ENCODE measurements around the gene NTRK2.

NTRK2 gene

DNA sequence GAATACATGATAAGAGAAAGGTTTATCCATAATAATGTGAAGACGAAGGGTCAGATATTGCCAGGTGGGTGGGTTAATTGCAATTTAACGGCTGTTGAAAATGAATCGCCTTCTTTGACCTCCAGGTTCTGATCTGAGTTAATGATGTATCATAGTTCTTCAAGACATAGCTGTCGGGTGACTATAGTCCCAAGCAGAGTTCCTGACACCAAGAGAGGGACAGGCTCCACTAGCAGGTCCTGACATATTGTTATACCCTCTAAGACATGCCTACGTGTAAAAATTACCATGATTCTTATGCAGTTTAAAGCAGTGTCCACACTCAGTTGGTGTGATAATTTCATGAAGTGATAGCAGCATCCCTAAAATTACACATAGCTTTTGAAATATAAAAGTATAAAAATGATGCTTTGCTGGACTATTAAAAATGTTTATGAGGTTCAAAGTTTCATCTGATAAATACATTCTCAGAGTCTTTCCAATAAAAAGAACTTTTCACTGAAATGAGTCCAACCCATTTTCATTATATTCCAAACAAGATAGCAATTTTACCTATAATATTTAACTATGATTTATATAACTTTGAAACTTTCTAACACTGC lies 53.0 kb downstream of the NTRK2 start:
- no peaks in the 10 kb centered on the region for H3K4me1 ChIP-seq (ENCODE audit: control insufficient read depth, insufficient read depth, low read length)

DNA sequence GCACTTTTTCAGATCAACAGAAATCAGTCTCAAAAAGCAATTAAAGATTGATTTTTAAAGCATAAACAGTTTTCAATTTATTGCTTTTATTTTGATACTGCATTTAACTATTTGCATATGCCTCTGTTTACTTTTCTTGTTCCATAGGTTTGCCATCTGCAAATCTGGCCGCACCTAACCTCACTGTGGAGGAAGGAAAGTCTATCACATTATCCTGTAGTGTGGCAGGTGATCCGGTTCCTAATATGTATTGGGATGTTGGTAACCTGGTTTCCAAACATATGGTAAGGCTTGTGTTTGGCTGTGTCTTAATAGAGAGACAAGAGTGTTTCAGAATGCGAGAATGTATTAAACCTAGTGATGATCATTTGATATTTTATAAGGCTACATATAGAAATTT lies 53.9 kb downstream of the NTRK2 start:
- Histone ChIP-seq H3K27me3 (ENCODE audit: control insufficient read depth, insufficient read depth, low read length, poor library complexity, severe bottlenecking) (no peaks in the 10 kb centered on the region), H3K36me3 (ENCODE audit: control insufficient read depth, insufficient read depth, low read length) (no peaks in the 10 kb centered on the region), H3K4me3 (ENCODE audit: insufficient read depth, low read depth, low read length) (no peak overlapping the region), H3K4me1 (ENCODE audit: control insufficient read depth, insufficient read depth, low read length) (no peaks in the 10 kb centered on the region), H3K27ac (ENCODE audit: insufficient read depth, low read depth, low read length, poor library complexity, severe bottlenecking) (no peak overlapping the region), H3K9me3 (ENCODE audit: control insufficient read depth, low read length) (no peaks in the 10 kb centered on the region)
- 98 to 100% methylated on average over 2 to 3 of the region's 3 CpGs for WGBS, 2 experiments

More for the DNA sequence above, 53.0 kb downstream of the NTRK2 start:
- H3K4me3 ChIP-seq (ENCODE audit: insufficient read depth, low read depth, low read length) = no peak overlapping the region
- no peaks in the 10 kb centered on the region for H3K27me3 ChIP-seq (ENCODE audit: control insufficient read depth, insufficient read depth, low read length, poor library complexity, severe bottlenecking)
- WGBS, 2 experiments = 93 to 94% methylated on average over 5 of the region's 5 CpGs
- H3K36me3 ChIP-seq (ENCODE audit: control insufficient read depth, insufficient read depth, low read length) = no peaks in the 10 kb centered on the region
- H3K9me3 ChIP-seq (ENCODE audit: control insufficient read depth, low read length) = no peaks in the 10 kb centered on the region
- no peak overlapping the region for H3K27ac ChIP-seq (ENCODE audit: insufficient read depth, low read depth, low read length, poor library complexity, severe bottlenecking)

DNA sequence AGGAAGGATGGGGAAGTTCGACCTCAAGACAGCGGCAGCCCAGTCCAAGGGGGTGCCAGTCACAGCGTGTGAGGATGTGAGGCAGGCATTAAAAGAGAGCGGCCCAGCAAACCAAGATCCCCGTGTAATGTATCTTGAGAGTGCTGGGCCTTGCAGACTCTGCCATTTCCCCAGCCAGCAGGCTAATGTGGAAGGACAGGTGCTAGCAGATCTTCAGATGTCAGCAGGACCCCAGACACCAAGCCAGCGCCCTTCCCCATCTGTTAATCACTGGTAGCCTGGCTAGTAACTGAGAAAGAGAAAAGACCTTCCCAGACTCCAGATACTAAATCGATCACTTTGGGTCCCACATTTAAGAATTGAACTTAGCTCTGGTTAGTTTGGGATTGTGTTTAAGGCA lies 62.2 kb downstream of the NTRK2 start:
- H3K9me3 ChIP-seq (ENCODE audit: control insufficient read depth, low read length) = no peaks in the 10 kb centered on the region
- no peaks in the 10 kb centered on the region for H3K36me3 ChIP-seq (ENCODE audit: control insufficient read depth, insufficient read depth, low read length)
- no peaks in the 10 kb centered on the region for H3K27me3 ChIP-seq (ENCODE audit: control insufficient read depth, insufficient read depth, low read length, poor library complexity, severe bottlenecking)
- 92% methylated on average over 7 of the region's 7 CpGs for WGBS, 2 experiments
- no peak overlapping the region for H3K27ac ChIP-seq (ENCODE audit: insufficient read depth, low read depth, low read length, poor library complexity, severe bottlenecking)
- H3K4me1 ChIP-seq (ENCODE audit: control insufficient read depth, insufficient read depth, low read length) = peaks cover 4% of the 10 kb centered on the region
- H3K4me3 ChIP-seq (ENCODE audit: insufficient read depth, low read depth, low read length) = no peak overlapping the region

DNA sequence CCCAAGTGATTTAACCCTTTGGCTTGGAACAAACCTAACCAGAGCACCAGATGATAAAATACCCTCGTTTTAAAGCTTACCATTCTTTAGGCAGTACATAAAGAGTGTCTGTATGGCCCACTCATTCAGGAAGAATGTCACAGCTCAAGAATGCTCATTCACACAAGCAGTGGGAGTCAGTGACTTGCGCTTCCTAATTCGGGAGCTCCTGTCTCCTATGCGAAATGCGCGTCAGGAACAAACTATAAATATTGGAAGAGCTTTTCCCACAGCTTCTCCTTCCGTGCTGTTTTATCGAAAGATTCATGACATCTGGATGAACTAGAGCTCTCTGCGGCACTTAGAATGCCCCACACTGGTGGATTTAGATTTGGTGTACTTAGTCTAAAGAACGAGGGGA lies 66.6 kb downstream of the NTRK2 start:
- H3K4me3 ChIP-seq (ENCODE audit: insufficient read depth, low read depth, low read length) = no peak overlapping the region

DNA sequence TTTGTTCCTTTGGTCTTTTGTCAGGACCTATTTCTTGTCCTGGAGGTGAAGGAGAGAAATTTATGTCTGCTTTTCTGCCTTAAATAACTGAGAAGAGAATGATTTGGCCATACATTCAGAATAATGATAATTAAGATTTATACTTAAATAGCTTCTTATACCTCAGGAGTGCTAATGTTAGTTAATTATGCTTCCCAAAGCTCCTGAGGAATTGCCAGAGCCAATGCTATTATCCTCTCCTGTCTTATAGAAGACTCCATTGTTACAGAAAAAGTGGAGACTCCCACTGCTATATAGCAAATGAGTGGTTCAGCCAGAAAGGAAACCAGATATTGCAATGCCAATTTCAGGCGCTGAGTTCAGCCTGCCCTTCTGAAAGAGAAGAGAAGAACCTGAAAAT lies 67.0 kb downstream of the NTRK2 start:
- no peak overlapping the region for H3K4me3 ChIP-seq (ENCODE audit: insufficient read depth, low read depth, low read length)
- peaks cover 6% of the 10 kb centered on the region for H3K4me1 ChIP-seq (ENCODE audit: control insufficient read depth, insufficient read depth, low read length)
- WGBS, 2 experiments = 81 to 86% methylated on average over 1 of the region's 1 CpG
- no peak overlapping the region for H3K27ac ChIP-seq (ENCODE audit: insufficient read depth, low read depth, low read length, poor library complexity, severe bottlenecking)
- no peaks in the 10 kb centered on the region for H3K36me3 ChIP-seq (ENCODE audit: control insufficient read depth, insufficient read depth, low read length)
- H3K9me3 ChIP-seq (ENCODE audit: control insufficient read depth, low read length) = no peaks in the 10 kb centered on the region
- no peaks in the 10 kb centered on the region for H3K27me3 ChIP-seq (ENCODE audit: control insufficient read depth, insufficient read depth, low read length, poor library complexity, severe bottlenecking)

More for the DNA sequence above, 66.6 kb downstream of the NTRK2 start:
- WGBS, 2 experiments = 78 to 84% methylated on average over 10 of the region's 10 CpGs
- no peak overlapping the region for H3K27ac ChIP-seq (ENCODE audit: insufficient read depth, low read depth, low read length, poor library complexity, severe bottlenecking)
- H3K4me1 ChIP-seq (ENCODE audit: control insufficient read depth, insufficient read depth, low read length) = peaks cover 6% of the 10 kb centered on the region
- H3K27me3 ChIP-seq (ENCODE audit: control insufficient read depth, insufficient read depth, low read length, poor library complexity, severe bottlenecking) = no peaks in the 10 kb centered on the region
- no peaks in the 10 kb centered on the region for H3K9me3 ChIP-seq (ENCODE audit: control insufficient read depth, low read length)
- no peaks in the 10 kb centered on the region for H3K36me3 ChIP-seq (ENCODE audit: control insufficient read depth, insufficient read depth, low read length)

DNA sequence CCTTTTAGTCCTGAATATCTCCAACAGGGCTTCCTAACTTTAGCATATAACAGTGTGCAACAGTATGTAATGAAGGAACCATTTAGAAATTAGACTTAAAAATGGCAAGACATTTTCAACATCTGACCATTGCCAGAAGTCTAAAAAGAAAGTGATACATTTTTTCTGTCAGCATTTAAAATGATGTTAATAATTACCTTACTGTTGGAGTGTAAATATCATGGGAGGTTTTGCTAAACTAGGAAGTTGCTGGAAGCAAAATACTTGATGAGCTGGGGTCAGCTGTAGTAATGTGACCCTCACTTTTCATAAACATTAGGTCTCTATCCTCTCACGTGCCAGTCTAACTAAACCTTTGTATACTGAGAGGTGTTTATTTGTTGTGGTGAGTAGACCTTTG lies 68.8 kb downstream of the NTRK2 start:
- H3K27ac ChIP-seq (ENCODE audit: insufficient read depth, low read depth, low read length, poor library complexity, severe bottlenecking) = no peak overlapping the region
- H3K27me3 ChIP-seq (ENCODE audit: control insufficient read depth, insufficient read depth, low read length, poor library complexity, severe bottlenecking) = no peaks in the 10 kb centered on the region
- H3K9me3 ChIP-seq (ENCODE audit: control insufficient read depth, low read length) = no peaks in the 10 kb centered on the region
- H3K36me3 ChIP-seq (ENCODE audit: control insufficient read depth, insufficient read depth, low read length) = no peaks in the 10 kb centered on the region
- peaks cover 6% of the 10 kb centered on the region for H3K4me1 ChIP-seq (ENCODE audit: control insufficient read depth, insufficient read depth, low read length)
- H3K4me3 ChIP-seq (ENCODE audit: insufficient read depth, low read depth, low read length) = no peak overlapping the region
- 67 to 100% methylated on average over 1 of the region's 1 CpG for WGBS, 2 experiments

GRCh38 chr9:84742261-84742660 lies 72.7 kb downstream of the NTRK2 start:
- whole genome bisulfite sequencing, 2 experiments = 93% methylated on average over 4 of the region's 4 CpGs
- H3K27ac ChIP-seq (ENCODE audit: insufficient read depth, low read depth, low read length, poor library complexity, severe bottlenecking) = no peak overlapping the region
- H3K4me1 ChIP-seq (ENCODE audit: control insufficient read depth, insufficient read depth, low read length) = no peaks in the 10 kb centered on the region
- H3K4me3 ChIP-seq (ENCODE audit: insufficient read depth, low read depth, low read length) = no peak overlapping the region
- H3K9me3 ChIP-seq (ENCODE audit: control insufficient read depth, low read length) = no peaks in the 10 kb centered on the region
- no peaks in the 10 kb centered on the region for H3K27me3 ChIP-seq (ENCODE audit: control insufficient read depth, insufficient read depth, low read length, poor library complexity, severe bottlenecking)
- H3K36me3 ChIP-seq (ENCODE audit: control insufficient read depth, insufficient read depth, low read length) = no peaks in the 10 kb centered on the region

GRCh38 chr9:84744195-84744594 lies 74.7 kb downstream of the NTRK2 start:
- Histone ChIP-seq H3K9me3 (ENCODE audit: control insufficient read depth, low read length) (no peaks in the 10 kb centered on the region), H3K27ac (ENCODE audit: insufficient read depth, low read depth, low read length, poor library complexity, severe bottlenecking) (no peak overlapping the region), H3K4me1 (ENCODE audit: control insufficient read depth, insufficient read depth, low read length) (no peaks in the 10 kb centered on the region), H3K4me3 (ENCODE audit: insufficient read depth, low read depth, low read length) (no peak overlapping the region), H3K36me3 (ENCODE audit: control insufficient read depth, insufficient read depth, low read length) (no peaks in the 10 kb centered on the region), H3K27me3 (ENCODE audit: control insufficient read depth, insufficient read depth, low read length, poor library complexity, severe bottlenecking) (no peaks in the 10 kb centered on the region)
- WGBS, 2 experiments = 93 to 95% methylated on average over 7 of the region's 7 CpGs

DNA sequence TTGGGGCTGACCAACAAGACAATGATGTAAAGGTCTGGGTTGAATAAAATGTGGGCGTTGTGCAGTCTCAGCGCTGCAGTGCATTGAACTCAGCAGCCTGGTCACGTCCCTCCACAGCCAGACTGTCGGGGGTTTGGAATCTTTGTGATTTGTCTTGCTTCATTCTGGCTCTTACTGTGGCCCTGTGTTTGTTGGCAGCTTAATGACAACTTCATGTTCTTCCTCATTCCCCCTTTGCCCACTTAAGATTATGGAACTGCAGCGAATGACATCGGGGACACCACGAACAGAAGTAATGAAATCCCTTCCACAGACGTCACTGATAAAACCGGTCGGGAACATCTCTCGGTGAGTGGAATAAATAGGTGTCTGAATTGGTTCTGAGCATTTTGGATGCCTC lies 75.2 kb downstream of the NTRK2 start:
- Histone ChIP-seq H3K9me3 (ENCODE audit: control insufficient read depth, low read length) (no peaks in the 10 kb centered on the region), H3K4me3 (ENCODE audit: insufficient read depth, low read depth, low read length) (no peak overlapping the region), H3K36me3 (ENCODE audit: control insufficient read depth, insufficient read depth, low read length) (no peaks in the 10 kb centered on the region), H3K27me3 (ENCODE audit: control insufficient read depth, insufficient read depth, low read length, poor library complexity, severe bottlenecking) (no peaks in the 10 kb centered on the region), H3K27ac (ENCODE audit: insufficient read depth, low read depth, low read length, poor library complexity, severe bottlenecking) (no peak overlapping the region), H3K4me1 (ENCODE audit: control insufficient read depth, insufficient read depth, low read length) (no peaks in the 10 kb centered on the region)
- WGBS, 2 experiments = 93 to 95% methylated on average over 11 of the region's 11 CpGs

DNA sequence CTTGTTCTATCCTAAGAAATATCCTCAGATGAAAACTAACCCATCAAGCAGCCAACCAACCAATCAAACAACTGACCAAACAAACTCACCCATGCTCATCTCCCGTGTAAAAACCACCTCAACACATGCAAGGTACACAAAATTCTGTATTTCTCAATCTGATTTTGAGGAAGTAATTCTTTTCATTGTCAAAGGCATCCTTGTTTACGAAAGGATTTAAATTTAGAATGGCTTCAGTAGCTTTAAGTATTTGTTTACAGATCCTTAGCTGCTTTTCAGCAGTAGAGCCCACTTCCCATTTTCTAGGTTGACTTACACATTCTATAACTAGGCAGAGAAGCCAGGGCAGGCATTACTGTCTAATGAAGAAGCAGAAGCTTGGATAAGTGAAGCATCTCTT lies 78.6 kb downstream of the NTRK2 start:
- H3K4me1 ChIP-seq (ENCODE audit: control insufficient read depth, insufficient read depth, low read length) = no peaks in the 10 kb centered on the region
- H3K27me3 ChIP-seq (ENCODE audit: control insufficient read depth, insufficient read depth, low read length, poor library complexity, severe bottlenecking) = no peaks in the 10 kb centered on the region
- H3K27ac ChIP-seq (ENCODE audit: insufficient read depth, low read depth, low read length, poor library complexity, severe bottlenecking) = no peak overlapping the region
- 90 to 96% methylated on average over 2 of the region's 2 CpGs for WGBS, 2 experiments
- no peak overlapping the region for H3K4me3 ChIP-seq (ENCODE audit: insufficient read depth, low read depth, low read length)
- H3K9me3 ChIP-seq (ENCODE audit: control insufficient read depth, low read length) = no peaks in the 10 kb centered on the region
- no peaks in the 10 kb centered on the region for H3K36me3 ChIP-seq (ENCODE audit: control insufficient read depth, insufficient read depth, low read length)

Data from ectodermal cell (in vitro differentiated cells).